Left renal pelvis (tissue), 4 donors: ENCODE data around the gene COBL. TPM values are rescaled to one million over a fixed set of nuclear protein-coding genes. Genes with fewer than 3 reads are reported as not detected.

Experiments used
- DNase-seq, 4 donors: peaks; one replicate each; pipeline ENCODE4 v3.0.0-alpha.2; 2013; ENCODE audit warnings: low read depth in 4 of 4, low spot score in 3 of 4
- polyA plus RNA-seq, 4 donors: library from polyadenylated mRNA; unstranded; fragments of 120-200 nt; gene quantifications; one replicate each; pipeline ENCODE4 v1.2.1, GENCODE V29; 2013; ENCODE audit not compliant: insufficient read length in 4 of 4

COBL gene
- polyA plus RNA-seq, 4 donors, result 0.50 to 21.5 (median 16.0) TPM

GRCh38 chr7:50985096-50985495 is 331.5 kb downstream of the COBL start:
- DNase-seq, result no peak

DNA sequence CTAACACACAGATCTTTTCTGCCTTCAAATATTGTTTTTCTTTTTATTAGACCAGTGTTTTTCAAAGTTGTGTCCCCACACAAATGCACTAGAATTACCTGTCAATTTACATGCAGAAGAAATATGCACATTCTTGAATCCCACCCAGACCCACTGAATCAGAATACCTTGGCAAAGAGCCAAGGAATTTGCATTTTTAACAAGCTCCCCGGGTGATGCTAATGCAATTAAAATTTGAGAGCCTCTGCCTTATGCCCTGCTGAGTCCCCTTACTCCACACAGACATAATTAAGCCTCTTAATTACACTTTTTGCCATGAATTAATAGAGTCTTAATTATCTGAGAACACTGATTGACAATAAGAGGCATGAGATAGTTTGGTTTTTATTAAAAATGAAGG is 332.8 kb downstream of the COBL start:
- DNase-seq, result no peak

- no peak for DNase-seq
Observed at GRCh38 chr7:50982626-50983025, 334.0 kb downstream of the COBL start.

- DNase-seq, result no peak
Observed at GRCh38 chr7:50981743-50982142, 334.9 kb downstream of the COBL start.

DNA sequence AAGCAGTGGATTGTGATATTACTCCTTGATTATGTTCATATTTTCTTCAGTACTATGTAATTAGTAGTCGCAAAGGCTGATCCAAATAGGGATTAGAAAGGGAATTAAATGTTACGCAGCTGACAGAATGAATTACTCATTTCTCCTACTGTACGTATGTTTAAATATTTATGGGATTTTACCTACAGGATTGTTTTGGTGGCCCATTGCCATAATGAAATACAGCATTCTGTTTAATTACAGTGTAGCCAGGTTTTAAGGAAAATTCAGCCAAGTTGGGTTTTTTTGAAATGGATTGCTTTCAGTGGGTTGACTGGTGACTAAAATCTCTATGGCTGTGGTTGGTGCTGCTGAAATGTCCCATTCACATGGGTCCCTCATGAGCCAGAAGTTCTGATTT is 336.2 kb downstream of the COBL start:
- no peak for DNase-seq

DNA sequence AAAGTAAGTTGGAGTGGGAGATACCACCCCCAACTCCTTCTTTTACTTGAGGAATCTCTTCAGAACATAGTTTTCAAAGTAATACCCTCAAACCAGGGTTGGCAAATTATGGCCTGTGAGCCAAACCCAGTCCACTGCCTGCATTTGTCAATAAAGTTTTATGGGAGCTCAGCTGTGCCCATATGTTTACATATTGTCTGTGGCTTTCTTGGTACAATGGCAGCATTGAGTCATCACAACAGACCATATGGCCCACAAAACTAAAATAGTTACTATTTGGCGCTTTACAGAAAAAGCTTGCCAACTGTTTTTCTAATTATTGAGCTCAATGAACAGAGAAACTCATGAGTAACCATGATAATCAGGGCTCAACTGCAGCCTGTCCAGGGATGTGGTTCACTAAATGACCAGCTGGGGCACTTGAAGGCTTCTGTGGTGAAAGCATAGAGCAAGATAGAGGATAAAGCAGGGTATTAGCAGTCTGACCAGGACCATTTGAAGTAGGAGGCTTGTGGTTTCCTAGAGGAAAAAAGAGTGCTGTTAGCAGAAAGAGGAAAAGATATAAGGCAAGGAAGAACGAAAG is 337.9 kb downstream of the COBL start:
- no peak for DNase-seq

- DNase-seq, result no peak
Observed at GRCh38 chr7:50977421-50977820, 339.2 kb downstream of the COBL start.

- DNase-seq, result no peak
Observed at GRCh38 chr7:50976064-50976463, 340.5 kb downstream of the COBL start.

DNA sequence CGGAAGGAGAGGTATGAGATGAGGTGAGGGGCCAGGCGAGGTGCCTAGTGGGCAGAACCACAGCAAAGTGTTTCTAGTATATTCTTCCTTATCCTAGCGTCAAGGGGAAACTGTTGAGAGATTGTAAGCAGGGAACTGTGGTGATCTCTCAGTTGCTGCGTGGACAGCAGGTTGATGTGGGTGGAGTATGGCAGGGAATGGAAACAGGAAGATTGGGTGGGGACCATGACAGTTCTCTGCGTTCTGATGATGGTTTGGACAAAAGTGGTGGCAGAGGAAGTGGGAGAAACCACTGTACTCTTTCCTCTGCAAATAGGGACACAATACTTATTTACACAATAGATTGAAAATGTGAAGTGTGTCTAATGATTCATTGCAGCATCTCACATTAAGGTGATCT is 342.4 kb downstream of the COBL start:
- DNase-seq, result no peak

GRCh38 chr7:50973814-50974213 is 342.8 kb downstream of the COBL start:
- DNase-seq, result no peak

DNA sequence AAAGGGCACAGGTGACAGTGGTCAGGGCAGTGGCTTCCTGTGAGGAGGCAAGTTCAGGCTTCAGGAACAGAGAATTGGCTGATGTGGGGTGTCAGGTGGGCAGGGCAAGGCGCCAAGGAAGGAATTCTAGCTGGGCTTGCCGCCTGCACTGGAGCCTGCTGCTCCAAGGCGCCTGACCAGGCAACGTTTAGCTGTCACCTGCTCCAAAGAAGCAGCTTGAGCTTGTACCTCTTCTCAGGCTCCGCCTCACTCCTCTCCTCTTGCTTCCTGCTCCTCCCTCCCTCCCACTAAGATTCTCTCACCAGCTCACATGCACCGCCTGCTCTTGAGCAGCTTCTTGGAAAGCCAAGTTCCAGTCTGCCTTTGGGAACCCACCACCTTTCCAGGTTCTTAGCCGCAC is 346.5 kb downstream of the COBL start:
- no peak for DNase-seq
